HepG2 (cell line): Measurements from ENCODE around the gene STOML3. TPM values are rescaled to one million over a fixed set of nuclear protein-coding genes. Genes with fewer than 3 reads are reported as not detected.

Experiments
- ATAC-seq: fragments of 200-7000 bp; cut with Tn5 transposase; 3 replicates; pipeline ENCODE4 v1.9.1; 2020; ENCODE audit warnings: mild to moderate bottlenecking, moderate library complexity
- BruUV-seq: library from RNA; stranded (reverse); fragments of 400-500 nt; replicated peaks from 2 replicates; lab custom pipeline; 2021; lab: Mats Ljungman, UMichigan
- CTCF ChIA-PET: fragments of 300-600 bp; formaldehyde crosslinking; extraction: SDS; loops from one replicate; lab custom pipeline; 2021; ENCODE audit warnings: low total read pairs, inconsistent platforms, low intra/inter-chr PET ratio; lab: Yijun Ruan, JAX
- POLR2A ChIA-PET: fragments of 350-600 bp; sonication (Branson Sonifier 250); formaldehyde crosslinking; loops from one replicate; lab custom pipeline; 2020; ENCODE audit warnings: antibody characterized with exemption, inconsistent platforms; lab: Yijun Ruan, JAX
- DNase-seq: peaks from one replicate; pipeline ENCODE4 v3.0.0-alpha.2; 2015; ENCODE audit warnings: low spot score
- FAIRE-seq: peaks from 3 replicates; lab custom pipeline; 2011; peaks lifted over from hg19 to GRCh38; lab: Jason Lieb, UNC
- H2AFZ ChIP-seq: one replicate; pipeline ENCODE4 v1.6.1; 2011; ENCODE audit warnings: low read length, inconsistent platforms
- H3K27ac ChIP-seq: fragments of 300-600 bp; 3 replicates; pipeline ENCODE4 v1.8.0; 2011; ENCODE audit warnings: mixed run types, mild to moderate bottlenecking, mixed read lengths, low read length, inconsistent platforms; ENCODE audit not compliant: insufficient read depth; ENCODE audit errors: extremely low read length
- H3K27me3 ChIP-seq, 2 experiments: fragments of 200-600 bp in 1 of 2; 2 replicates in 1 of 2; 3 replicates in 1 of 2; pipeline versions ENCODE4 v1.6.0 to v1.8.0; 2011; ENCODE audit warnings: low read length in 2 of 2, mild to moderate bottlenecking in 2 of 2, moderate library complexity in 2 of 2, inconsistent platforms in 1 of 2; ENCODE audit not compliant: insufficient read depth in 2 of 2, control insufficient read depth in 1 of 2
- H3K36me3 ChIP-seq, 2 experiments: fragments of 200-600 bp in 1 of 2; replicated peaks in 1 of 2; 2 replicates in 1 of 2; 3 replicates in 1 of 2; pipeline versions ENCODE4 v1.5.1 to v1.8.0; 2011; ENCODE audit warnings: low read length in 2 of 2, inconsistent platforms in 1 of 2; ENCODE audit not compliant: insufficient read depth in 2 of 2, control insufficient read depth in 1 of 2
- H3K4me1 ChIP-seq: 2 replicates; pipeline ENCODE4 v1.5.1; 2012; ENCODE audit warnings: low read length, inconsistent platforms; ENCODE audit not compliant: insufficient read depth
- H3K4me2 ChIP-seq: 2 replicates; pipeline ENCODE4 v1.6.0; 2011; ENCODE audit warnings: low read depth, low read length, inconsistent platforms
- H3K4me3 ChIP-seq, 3 experiments: fragments of 200-600 bp in 1 of 3; sonication (generic), shearing (Covaris generic) in 1 of 3; replicated peaks in 1 of 3; 2 replicates each; pipeline ENCODE4 v1.5.1; 2011 to 2016; ENCODE audit warnings: low read length in 3 of 3, inconsistent platforms in 2 of 3, low read depth in 2 of 3, mild to moderate bottlenecking in 2 of 3, control low read depth in 1 of 3, mixed read lengths in 1 of 3; ENCODE audit not compliant: insufficient read depth in 1 of 3
- H3K79me2 ChIP-seq: one replicate; pipeline ENCODE4 v1.6.1; 2011; ENCODE audit warnings: low read length, inconsistent platforms; ENCODE audit not compliant: insufficient read depth
- H3K9ac ChIP-seq: 2 replicates; pipeline ENCODE4 v1.6.0; 2011; ENCODE audit warnings: mild to moderate bottlenecking, low read depth, low read length, inconsistent platforms; ENCODE audit not compliant: insufficient read depth
- H3K9me3 ChIP-seq: 2 replicates; pipeline ENCODE4 v1.5.1; 2012; ENCODE audit warnings: mild to moderate bottlenecking, low read length
- H4K20me1 ChIP-seq: 2 replicates; pipeline ENCODE4 v1.6.0; 2011; ENCODE audit warnings: inconsistent platforms, mild to moderate bottlenecking, low read length, moderate library complexity; ENCODE audit not compliant: insufficient read depth
- ATF6 ChIP-seq: sonication (generic); formaldehyde crosslinking; conservative IDR thresholded peaks from 2 replicates; pipeline ENCODE4 v1.4.0; 2020; ENCODE audit warnings: missing genetic modification reagents
- BHLHE40 ChIP-seq: IDR thresholded peaks from 2 replicates; pipeline ENCODE4 v1.6.1; 2011; ENCODE audit warnings: low read length, improper control_type of control experiment
- REL ChIP-seq: sonication (generic); formaldehyde crosslinking; conservative IDR thresholded peaks from 2 replicates; pipeline ENCODE4 v1.8.0; 2022; ENCODE audit warnings: mild to moderate bottlenecking, missing genetic modification reagents, moderate library complexity
- USF2 ChIP-seq, 2 experiments: sonication (generic) in 1 of 2; formaldehyde crosslinking in 1 of 2; IDR thresholded peaks; 2 replicates each; pipeline versions ENCODE4 v1.5.1 to v1.6.1; 2011 to 2020; ENCODE audit warnings: borderline replicate concordance in 1 of 2, low read depth in 1 of 2, low read length in 1 of 2, mild to moderate bottlenecking in 1 of 2, missing genetic modification reagents in 1 of 2, moderate library complexity in 1 of 2
- ZBTB7B ChIP-seq: sonication (generic); formaldehyde crosslinking; IDR thresholded peaks from 2 replicates; pipeline ENCODE4 v1.4.0; 2020; ENCODE audit warnings: missing genetic modification reagents
- ZIK1 ChIP-seq: sonication (generic); formaldehyde crosslinking; IDR thresholded peaks from 2 replicates; pipeline ENCODE4 v1.5.0; 2020; ENCODE audit warnings: mild to moderate bottlenecking, low read depth, missing genetic modification reagents, borderline replicate concordance
- ZNF235 ChIP-seq: sonication (generic); formaldehyde crosslinking; IDR thresholded peaks from 2 replicates; pipeline ENCODE4 v1.8.1; 2023; ENCODE audit warnings: mild to moderate bottlenecking, missing genetic modification reagents, borderline replicate concordance
- ZNF263 ChIP-seq: sonication (generic); formaldehyde crosslinking; IDR thresholded peaks from 2 replicates; pipeline ENCODE4 v1.4.0; 2020; ENCODE audit warnings: missing genetic modification reagents
- WGBS: methylation state at CpG from one replicate; pipeline ENCODE4 v1.1.6; 2017; ENCODE audit warnings: low lambda C conversion rate; 5-methylcytosine and 5-hydroxymethylcytosine counted together
- in situ Hi-C: cut with HindIII; loops from 2 replicates; pipeline ENCODE4 v1.10.0; 2017; ENCODE audit warnings: low pct_unique_long_range_greater_than_20kb; ENCODE audit not compliant: extremely low pct_ligation_motif_present
- intact Hi-C: fragments of 100-400 bp; cut with micrococcal nuclease; formaldehyde crosslinking; loops from one replicate; pipeline ENCODE4 v1.10.0; 2022; ENCODE audit not compliant: unreplicated experiment
- polyA plus RNA-seq, 8 experiments: library from polyadenylated mRNA; depleted of rRNA in 3 of 8; stranded (reverse) in 7 of 8; unstranded in 1 of 8; fragments of >200 nt; fragmentation: Illumina TruSeq in 4 of 8; extraction: Trizol in 4 of 8; gene quantifications; 2 replicates each; pipeline versions ENCODE4 v1.2.1 to v1.2.3, GENCODE V29; 2011 to 2016; ENCODE audit warnings: low read depth in 4 of 8, missing spikeins in 1 of 8, mixed read lengths in 1 of 8; ENCODE audit not compliant: insufficient read depth in 1 of 8
- total RNA-seq, 5 experiments: library from RNA; depleted of rRNA; stranded (reverse); fragments of >200 nt; fragmentation: Illumina TruSeq; extraction: Trizol; gene quantifications; 2 replicates each; pipeline ENCODE4 v1.2.3, GENCODE V29; 2016; ENCODE audit warnings: low read depth in 1 of 5

The STOML3 gene
- total and polyA plus RNA-seq, 2 of the 13 experiments (the other 11 are each of a cell fraction or from before 2014, with no cell fraction given): not detected

- H2AFZ ChIP-seq: no peak overlapping the region
- CTCF ChIA-PET: no interaction called here
- in situ Hi-C loops (no loop called here), intact Hi-C loops (no loop called here)
- TF ChIP-seq BHLHE40 (peak; percentile 76), ZIK1 (CRISPR knock-in tag) (no peak), ZBTB7B (CRISPR knock-in tag) (no peak), REL (no peak), ZNF263 (CRISPR knock-in tag) (no peak), ZNF235 (CRISPR knock-in tag) (no peak), ATF6 (CRISPR knock-in tag) (no peak), USF2 (IDR thresholded peaks at IDR 0.05; ENCODE audit: low read depth, low read length) (no peak), USF2 (CRISPR knock-in tag; IDR thresholded peaks at IDR 0.05; ENCODE audit: borderline replicate concordance) (no peak)
- TF ChIP-seq, all 625 proteins: peak for 1
- FAIRE-seq: no peak
- Histone ChIP-seq H3K4me2 (no peak overlapping the region; the same call in 1 of the 2 replicates), H3K27me3 (no peaks in the 10 kb centered on the region; a peak in 1 of 5 replicates), H3K9ac (no peak overlapping the region), H3K27ac (no peak overlapping the region), H3K4me1 (peaks cover 7% of the 10 kb centered on the region), H3K9me3 (no peaks in the 10 kb centered on the region), H3K4me3 (no peak overlapping the region), H3K36me3 (no peaks in the 10 kb centered on the region), H3K79me2 (no peaks in the 10 kb centered on the region), H4K20me1 (no peaks in the 10 kb centered on the region)
- POLR2A ChIA-PET: no interaction called here
- BruUV-seq: no TSS peak
- WGBS: 16% methylated on average over 8 of the region's 9 CpGs
- no peak for DNase-seq
- peak; percentile 55; the same call in 2 of the 3 replicates for ATAC-seq
Observed at GRCh38 chr13:38979891-38980749, 10.5 kb downstream of the STOML3 start.
